Measurements from ENCODE around the gene SH3BGRL2. TPM values are rescaled to one million over a fixed set of nuclear protein-coding genes. Genes with fewer than 3 reads are reported as not detected.

SH3BGRL2 gene
- total and polyA plus RNA-seq, 2 of the 4 experiments (the other 2 are of a cell fraction) = 2.4 to 5.6 TPM

DNA sequence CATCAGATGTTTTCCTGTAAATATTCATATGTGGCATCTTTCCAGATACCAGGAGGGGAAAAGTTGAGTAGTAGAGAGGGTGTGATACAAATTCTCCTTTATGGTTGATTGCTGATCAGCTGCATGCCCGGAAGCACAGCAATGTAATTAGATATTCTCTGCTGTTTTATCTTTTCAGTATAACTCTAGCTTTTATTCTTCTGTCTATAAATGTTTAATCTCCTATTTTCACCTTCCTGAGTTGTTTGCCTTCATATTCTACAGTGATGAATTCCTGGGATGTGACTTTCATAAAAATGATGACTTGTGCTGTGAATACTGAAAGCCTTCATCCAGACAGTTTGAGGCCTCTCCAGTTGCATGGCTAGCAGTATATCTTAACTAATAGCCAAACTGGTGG, 53.7 kb downstream of the SH3BGRL2 start:
- H3K23ac ChIP-seq (ENCODE audit: low read depth, low read length) = no peak overlapping the region
- POLR2A ChIA-PET (ENCODE audit: unreplicated experiment) = no interaction called here
- no TSS peak for BruUV-seq (replicated peaks)
- H3K27ac ChIP-seq (ENCODE audit: insufficient read depth, low read length) = no peak overlapping the region
- in situ Hi-C loops (cut with MboI; ENCODE audit: low sequenced_read_pairs) (no loop called here), intact Hi-C loops (cut with micrococcal nuclease) (no loop called here), dilution Hi-C loops (cut with HindIII; ENCODE audit: low sequenced_read_pairs, unreplicated experiment) (no loop called here)
- TF ChIP-seq CTCF (conservative IDR thresholded peaks at IDR 0.05; ENCODE audit: low read depth, low read length) (no peak), FOS (IDR thresholded peaks at IDR 0.05; ENCODE audit: low read depth, low read length) (no peak), MXI1 (IDR thresholded peaks at IDR 0.05; ENCODE audit: borderline replicate concordance, low read depth, low read length) (no peak), POLR2A (IDR thresholded peaks at IDR 0.05; ENCODE audit: low read depth, low read length) (no peak), CHD1 (IDR thresholded peaks at IDR 0.05; ENCODE audit: low read depth, low read length) (no peak), RCOR1 (IDR thresholded peaks at IDR 0.05; ENCODE audit: insufficient replicate concordance, low read length) (no peak), CEBPB (IDR thresholded peaks at IDR 0.05; ENCODE audit: low read depth, low read length) (no peak), MAFK (IDR thresholded peaks at IDR 0.05; ENCODE audit: low read depth, low read length) (no peak), NFE2L2 (IDR thresholded peaks at IDR 0.05; ENCODE audit: low read depth, low read length) (no peak), MAZ (IDR thresholded peaks at IDR 0.05; ENCODE audit: borderline replicate concordance, low read depth, low read length) (no peak), RFX5 (IDR thresholded peaks at IDR 0.05; ENCODE audit: low read depth, low read length) (no peak), BHLHE40 (IDR thresholded peaks at IDR 0.05; ENCODE audit: low read depth, low read length) (no peak), SMC3 (IDR thresholded peaks at IDR 0.05; ENCODE audit: low read depth, low read length) (no peak), RAD21 (IDR thresholded peaks at IDR 0.05; ENCODE audit: low read length) (no peak)
- TF ChIP-seq, protein P1, sequence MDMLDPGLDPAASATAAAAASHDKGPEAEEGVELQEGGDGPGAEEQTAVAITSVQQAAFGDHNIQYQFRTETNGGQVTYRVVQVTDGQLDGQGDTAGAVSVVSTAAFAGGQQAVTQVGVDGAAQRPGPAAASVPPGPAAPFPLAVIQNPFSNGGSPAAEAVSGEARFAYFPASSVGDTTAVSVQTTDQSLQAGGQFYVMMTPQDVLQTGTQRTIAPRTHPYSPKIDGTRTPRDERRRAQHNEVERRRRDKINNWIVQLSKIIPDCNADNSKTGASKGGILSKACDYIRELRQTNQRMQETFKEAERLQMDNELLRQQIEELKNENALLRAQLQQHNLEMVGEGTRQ (IDR thresholded peaks at IDR 0.05; ENCODE audit: low read depth, low read length) = no peak
- TF ChIP-seq, protein P2, sequence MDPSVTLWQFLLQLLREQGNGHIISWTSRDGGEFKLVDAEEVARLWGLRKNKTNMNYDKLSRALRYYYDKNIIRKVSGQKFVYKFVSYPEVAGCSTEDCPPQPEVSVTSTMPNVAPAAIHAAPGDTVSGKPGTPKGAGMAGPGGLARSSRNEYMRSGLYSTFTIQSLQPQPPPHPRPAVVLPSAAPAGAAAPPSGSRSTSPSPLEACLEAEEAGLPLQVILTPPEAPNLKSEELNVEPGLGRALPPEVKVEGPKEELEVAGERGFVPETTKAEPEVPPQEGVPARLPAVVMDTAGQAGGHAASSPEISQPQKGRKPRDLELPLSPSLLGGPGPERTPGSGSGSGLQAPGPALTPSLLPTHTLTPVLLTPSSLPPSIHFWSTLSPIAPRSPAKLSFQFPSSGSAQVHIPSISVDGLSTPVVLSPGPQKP (IDR thresholded peaks at IDR 0.05; ENCODE audit: borderline replicate concordance, low read depth, low read length) = no peak
- H3K4ac ChIP-seq (ENCODE audit: low read depth, low read length) = no peak overlapping the region
- H3K27me3 ChIP-seq (ENCODE audit: control insufficient read depth, insufficient read depth, low read length) = no peaks in the 10 kb centered on the region
- no peak overlapping the region for H3K18ac ChIP-seq (ENCODE audit: low read depth, low read length)
- H3K4me2 ChIP-seq (ENCODE audit: low read depth, low read length) = no peak overlapping the region
- no peak overlapping the region for H4K5ac ChIP-seq (ENCODE audit: low read depth, low read length)
- H2BK5ac ChIP-seq (ENCODE audit: low read depth, low read length, poor library complexity, severe bottlenecking) = no peak overlapping the region
- no peak overlapping the region for H2AK9ac ChIP-seq (replicated peaks; ENCODE audit: low read depth, low read length, poor library complexity)
- H3K14ac ChIP-seq (replicated peaks; ENCODE audit: low read depth, low read length) = no peak overlapping the region
- H3K4me1 ChIP-seq (ENCODE audit: control insufficient read depth, insufficient read depth, low read length) = no peaks in the 10 kb centered on the region
- no peaks in the 10 kb centered on the region for H4K20me1 ChIP-seq (ENCODE audit: insufficient read depth, low read length)
- H2AFZ ChIP-seq (replicated peaks; ENCODE audit: low read length, poor library complexity) = no peak overlapping the region
- no peak overlapping the region for H2BK120ac ChIP-seq (ENCODE audit: low read depth, low read length)
- ATAC-seq (ENCODE audit: low read depth) = no peak
- H4K91ac ChIP-seq (ENCODE audit: insufficient read depth, low read depth, low read length) = no peak overlapping the region
- no peak overlapping the region for H3K4me3 ChIP-seq (ENCODE audit: insufficient read depth, low read depth, low read length)
- no peaks in the 10 kb centered on the region for H3K79me1 ChIP-seq (ENCODE audit: low read depth in 1 of 2, low read length in 2 of 2)
- CTCF ChIA-PET = no interaction called here
- no peaks in the 10 kb centered on the region for H3K9me3 ChIP-seq (ENCODE audit: control insufficient read depth, insufficient read depth, low read length)
- H3K9ac ChIP-seq (ENCODE audit: low read depth, low read length) = no peak overlapping the region
- H4K8ac ChIP-seq (ENCODE audit: low read depth in 2 of 2, low read length in 2 of 2) = no peak overlapping the region
- no peak overlapping the region for H3K56ac ChIP-seq (ENCODE audit: extremely low read depth, insufficient read depth, low read length)
- H3K36me3 ChIP-seq (ENCODE audit: control insufficient read depth, insufficient read depth, low read length) = no peaks in the 10 kb centered on the region
- H2BK15ac ChIP-seq (ENCODE audit: low read depth, low read length) = no peak overlapping the region
- no peaks in the 10 kb centered on the region for H3K9me1 ChIP-seq (ENCODE audit: insufficient read depth, low read length)
- H2AK5ac ChIP-seq (ENCODE audit: low read depth, low read length) = no peak overlapping the region
- H2BK20ac ChIP-seq (ENCODE audit: low read depth, low read length) = no peak overlapping the region
- WGBS, 2 experiments (ENCODE audit: extremely low coverage in 2 of 2, insufficient read length in 1 of 2) = no CpG with 5 or more reads among the region's 1 CpG
- no peak for DNase-seq

Measured in IMR-90 (cell line).